T-helper 2 cell (primary cell): ENCODE data around the gene ARFGEF3.
"Not testable (repeated sequence)": the region's sequence is repeated elsewhere in the genome, so short reads cannot be mapped to it uniquely, and the experiment has no call there.

Source experiments
- DNase-seq, 5 experiments: peaks; one replicate each; pipeline versions ENCODE4 v3.0.0 to v3.0.0-alpha.2; 2012 to 2022

Gene ARFGEF3

DNA sequence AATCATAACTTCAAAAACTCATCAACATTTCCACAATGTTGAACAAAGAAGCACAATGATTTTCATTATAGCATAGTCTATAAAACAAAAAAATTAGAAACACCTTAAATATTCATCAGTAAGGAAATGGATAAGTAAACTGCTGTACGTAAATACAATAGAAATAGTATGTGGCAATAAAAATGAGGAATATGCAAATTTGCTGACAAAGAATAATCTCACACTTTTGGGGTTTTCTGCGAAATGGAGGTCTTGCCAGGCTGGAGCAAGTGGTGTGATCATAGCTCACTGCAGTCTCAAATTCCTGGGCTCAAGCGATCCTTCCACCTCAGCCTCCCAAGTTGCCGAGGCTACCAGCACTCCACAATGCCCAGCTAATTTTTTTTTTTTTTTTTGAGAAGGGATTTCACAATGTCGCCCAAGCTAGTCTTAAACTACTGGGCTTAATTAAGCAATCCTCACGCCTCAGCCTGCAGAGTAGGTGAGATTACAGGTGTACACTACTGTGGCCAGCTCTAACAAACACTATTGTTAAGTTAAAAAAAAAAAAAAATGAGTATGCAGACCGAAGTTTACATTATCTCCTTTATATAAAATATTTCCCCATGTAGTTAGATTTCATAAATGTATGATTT is 157.1 kb downstream of the ARFGEF3 start:
- no peak for DNase-seq

DNA sequence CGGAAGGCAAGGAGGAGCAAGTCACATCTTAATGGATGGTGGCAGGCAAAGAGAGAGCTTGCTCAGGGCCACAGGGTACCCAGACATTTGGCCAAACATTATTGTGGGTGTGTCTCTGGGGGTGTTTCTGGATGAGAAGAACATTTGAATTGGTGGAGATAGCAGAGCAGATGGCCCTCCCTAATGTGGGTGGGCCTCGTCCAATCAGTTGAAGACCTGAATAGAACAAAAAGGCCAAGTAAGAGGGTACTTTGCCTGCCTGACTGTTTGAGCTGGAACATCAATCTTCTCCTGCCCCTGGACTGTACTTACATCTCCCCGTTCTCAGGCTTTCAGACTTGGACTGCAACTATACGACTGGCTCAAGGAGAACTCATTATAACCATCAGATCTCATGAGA is 160.2 kb downstream of the ARFGEF3 start:
- no peak for DNase-seq

DNA sequence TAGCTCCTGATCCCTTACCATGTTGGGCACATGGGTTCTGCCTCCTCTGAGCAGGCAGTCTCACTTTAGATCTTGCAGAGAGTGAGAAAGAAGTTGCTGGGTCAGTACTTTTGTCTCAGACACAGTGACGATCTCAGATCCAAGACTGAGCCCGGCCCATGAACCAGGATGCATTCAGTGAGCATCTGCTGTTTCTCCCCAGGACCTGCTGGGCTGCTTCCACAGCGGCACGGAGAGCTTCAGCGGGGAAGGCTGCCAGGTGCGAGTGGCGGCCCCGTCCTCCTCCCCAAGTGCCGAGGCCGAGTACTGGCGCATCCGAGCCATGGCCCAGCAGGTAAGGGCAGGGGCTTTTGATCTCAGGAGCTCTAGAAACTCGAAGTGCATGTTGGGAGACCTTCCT is 162.1 kb downstream of the ARFGEF3 start:
- DNase-seq: no peak

DNA sequence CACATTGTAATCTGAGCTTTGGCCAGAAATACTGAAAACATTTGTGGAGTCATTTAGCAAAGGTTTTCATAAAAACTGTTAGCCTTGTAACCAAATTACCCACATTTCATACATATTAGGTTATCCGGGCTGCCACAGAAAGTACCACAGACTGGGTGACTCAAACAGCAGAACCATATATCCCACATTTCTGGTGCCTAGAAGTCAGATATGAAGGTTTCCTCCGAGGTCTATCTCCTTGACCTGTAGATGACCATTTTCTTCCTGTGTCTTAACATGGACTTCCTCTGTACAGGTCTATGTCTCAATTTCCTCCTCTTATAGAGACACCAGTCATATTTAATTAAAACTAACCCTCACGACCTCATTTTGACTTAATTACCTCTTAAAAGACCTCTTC is 166.5 kb downstream of the ARFGEF3 start:
- DNase-seq: peak in 1 of 5 experiments; percentile 10

DNA sequence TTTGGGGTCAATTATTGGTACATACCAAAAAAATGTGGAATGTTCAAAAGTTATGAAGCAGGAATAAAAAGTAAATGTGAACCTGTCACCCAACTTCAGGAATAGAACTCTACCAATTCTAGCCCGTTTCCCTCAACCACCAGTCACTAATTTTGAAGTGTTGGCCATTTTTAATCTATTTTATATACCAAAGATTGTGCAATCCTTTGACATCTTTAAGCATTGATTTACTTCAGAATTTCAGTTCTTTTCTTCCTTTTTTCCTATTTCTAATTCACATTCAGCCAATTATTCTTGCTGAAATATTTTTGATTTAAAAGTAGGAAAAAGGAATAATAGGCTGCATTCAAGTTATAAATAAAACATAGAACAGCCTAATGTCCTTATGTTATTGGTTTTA is 169.0 kb downstream of the ARFGEF3 start:
- no peak for DNase-seq

DNA sequence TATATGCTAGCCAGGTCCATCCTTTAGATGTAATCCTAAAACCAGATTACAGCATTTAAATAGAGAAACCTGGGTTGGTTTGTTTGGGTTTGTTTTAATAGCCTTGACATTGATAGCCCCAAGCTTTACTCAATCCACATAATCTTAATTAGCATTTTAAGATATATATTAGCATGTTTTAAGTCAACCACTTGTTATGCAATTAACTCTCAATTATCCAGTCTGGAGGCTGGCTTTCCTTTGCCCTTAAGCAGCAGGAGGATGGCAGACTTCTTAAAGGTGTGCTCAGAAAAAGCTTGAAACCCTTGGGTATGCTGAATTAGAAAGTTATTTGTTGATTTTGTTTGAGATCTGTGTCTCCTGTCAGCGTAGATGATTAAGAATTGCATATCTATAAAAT is 169.7 kb downstream of the ARFGEF3 start:
- no peak for DNase-seq

DNA sequence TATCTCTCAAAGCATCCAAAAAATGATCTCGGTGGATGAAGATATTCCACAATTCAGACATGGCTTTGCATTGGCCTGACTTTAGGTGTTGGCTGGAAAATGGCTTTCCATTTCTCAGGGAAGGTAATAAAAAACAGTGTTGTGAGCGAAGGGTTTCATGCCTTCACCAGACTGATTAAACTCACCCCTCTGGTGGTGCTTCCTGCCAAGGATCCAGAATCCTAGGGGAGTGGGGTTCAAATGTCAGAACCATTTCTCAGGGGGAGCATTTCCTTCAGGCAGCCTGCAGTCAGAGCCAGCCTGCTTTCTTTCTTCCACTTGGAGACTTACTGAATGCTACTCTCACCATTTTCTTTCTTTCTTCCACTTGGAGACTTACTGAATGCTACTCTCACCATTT is 170.2 kb downstream of the ARFGEF3 start:
- DNase-seq: no peak

DNA sequence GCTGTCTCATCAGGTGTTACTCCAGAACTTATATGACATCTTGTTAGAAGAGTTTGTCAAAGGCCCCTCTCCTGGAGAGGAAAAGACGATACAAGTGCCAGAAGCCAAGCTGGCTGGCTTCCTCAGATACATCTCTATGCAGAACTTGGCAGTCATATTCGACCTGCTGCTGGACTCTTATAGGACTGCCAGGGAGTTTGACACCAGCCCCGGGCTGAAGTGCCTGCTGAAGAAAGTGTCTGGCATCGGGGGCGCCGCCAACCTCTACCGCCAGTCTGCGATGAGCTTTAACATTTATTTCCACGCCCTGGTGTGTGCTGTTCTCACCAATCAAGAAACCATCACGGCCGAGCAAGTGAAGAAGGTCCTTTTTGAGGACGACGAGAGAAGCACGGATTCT is 172.3 kb downstream of the ARFGEF3 start:
- no peak for DNase-seq

DNA sequence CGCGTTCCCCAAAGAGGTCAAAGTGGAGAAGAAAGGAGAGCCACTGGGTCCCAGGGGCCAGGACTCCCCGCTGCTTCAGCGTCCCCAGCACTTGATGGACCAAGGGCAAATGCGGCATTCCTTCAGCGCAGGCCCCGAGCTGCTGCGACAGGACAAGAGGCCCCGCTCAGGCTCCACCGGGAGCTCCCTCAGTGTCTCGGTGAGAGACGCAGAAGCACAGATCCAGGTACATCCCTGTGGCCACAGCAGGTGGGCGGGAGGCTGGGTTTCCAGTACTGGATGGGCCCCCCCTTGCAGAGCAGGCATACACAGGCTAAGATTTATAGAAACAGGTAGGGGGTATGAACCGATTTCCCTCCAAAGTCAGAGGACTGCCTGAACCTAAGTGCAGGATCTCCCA is 173.2 kb downstream of the ARFGEF3 start:
- no peak for DNase-seq

DNA sequence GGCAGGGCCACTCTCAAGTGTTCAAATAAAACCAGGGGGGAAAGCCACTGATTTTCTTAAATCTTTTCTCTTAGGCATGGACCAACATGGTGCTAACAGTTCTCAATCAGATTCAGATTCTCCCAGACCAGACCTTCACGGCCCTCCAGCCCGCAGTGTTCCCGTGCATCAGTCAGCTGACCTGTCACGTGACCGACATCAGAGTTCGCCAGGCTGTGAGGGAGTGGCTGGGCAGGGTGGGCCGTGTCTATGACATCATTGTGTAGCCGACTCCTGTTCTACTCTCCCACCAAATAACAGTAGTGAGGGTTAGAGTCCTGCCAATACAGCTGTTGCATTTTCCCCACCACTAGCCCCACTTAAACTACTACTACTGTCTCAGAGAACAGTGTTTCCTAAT is 174.5 kb downstream of the ARFGEF3 start:
- DNase-seq: no peak

DNA sequence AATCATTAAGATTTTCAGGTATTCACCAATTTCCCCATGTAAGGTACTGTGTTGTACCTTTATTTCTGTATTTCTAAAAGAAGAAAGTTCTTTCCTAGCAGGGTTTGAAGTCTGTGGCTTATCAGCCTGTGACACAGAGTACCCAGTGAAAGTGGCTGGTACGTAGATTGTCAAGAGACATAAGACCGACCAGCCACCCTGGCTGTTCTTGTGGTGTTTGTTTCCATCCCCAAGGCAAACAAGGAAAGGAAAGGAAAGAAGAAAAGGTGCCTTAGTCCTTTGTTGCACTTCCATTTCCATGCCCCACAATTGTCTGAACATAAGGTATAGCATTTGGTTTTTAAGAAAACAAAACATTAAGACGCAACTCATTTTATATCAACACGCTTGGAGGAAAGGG is 175.3 kb downstream of the ARFGEF3 start:
- DNase-seq: no peak

DNA sequence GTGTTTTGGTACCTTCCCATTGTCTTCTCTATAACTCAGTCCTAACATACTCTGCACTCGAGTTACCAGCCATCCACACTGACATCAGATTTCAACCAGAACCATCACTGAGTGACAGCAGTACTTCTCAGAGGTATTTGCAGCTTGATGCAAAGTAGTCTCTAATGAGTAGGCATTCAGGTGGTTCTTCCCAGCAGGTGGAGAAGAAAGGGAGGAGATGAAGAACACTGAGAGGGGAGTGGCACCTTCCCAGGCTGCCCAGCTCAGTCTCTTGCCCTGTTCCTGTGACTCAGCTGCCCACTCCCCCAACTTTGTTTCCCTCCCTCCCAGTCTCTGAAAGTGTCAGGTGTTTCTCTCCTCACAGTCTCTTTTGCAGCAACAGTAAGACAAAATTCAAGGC is 177.3 kb downstream of the ARFGEF3 start:
- no peak for DNase-seq

DNA sequence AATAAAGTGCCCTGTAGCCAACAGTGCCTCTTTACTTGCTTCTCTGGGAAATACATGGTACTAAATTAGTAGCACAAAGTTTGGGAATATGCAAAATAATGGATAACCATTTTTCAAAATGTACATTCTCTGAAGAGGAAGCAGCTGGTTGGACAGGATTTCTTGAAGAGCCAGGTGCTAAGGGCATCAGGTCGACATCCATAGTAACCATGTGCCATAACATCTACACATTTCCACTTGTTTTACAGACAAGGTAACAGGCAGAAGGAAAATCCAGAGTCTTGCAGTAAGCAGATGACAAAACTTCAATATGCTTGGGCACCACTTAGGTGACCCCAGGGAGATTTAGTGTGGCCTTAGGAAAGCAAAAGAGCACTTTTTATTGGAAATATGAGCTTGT is 179.4 kb downstream of the ARFGEF3 start:
- no peak for DNase-seq

DNA sequence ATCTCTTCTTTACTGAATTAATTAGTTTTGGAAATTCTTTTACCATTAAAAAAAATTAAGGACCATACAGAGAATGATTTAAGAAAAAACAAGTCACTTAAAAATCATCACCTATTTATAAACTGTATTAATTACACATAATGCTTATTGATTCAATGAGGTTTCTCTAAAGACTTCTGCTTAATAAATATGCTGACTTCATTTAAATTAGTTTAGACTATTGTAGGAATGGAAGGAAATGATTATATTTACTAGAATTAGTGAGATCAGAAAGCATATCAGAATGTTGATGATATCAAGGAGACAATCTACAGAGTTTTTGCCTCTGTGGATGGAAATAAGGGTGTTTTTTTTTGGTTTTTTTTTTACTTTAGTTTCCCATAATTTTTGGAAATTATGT is 181.4 kb downstream of the ARFGEF3 start:
- no peak for DNase-seq

DNA sequence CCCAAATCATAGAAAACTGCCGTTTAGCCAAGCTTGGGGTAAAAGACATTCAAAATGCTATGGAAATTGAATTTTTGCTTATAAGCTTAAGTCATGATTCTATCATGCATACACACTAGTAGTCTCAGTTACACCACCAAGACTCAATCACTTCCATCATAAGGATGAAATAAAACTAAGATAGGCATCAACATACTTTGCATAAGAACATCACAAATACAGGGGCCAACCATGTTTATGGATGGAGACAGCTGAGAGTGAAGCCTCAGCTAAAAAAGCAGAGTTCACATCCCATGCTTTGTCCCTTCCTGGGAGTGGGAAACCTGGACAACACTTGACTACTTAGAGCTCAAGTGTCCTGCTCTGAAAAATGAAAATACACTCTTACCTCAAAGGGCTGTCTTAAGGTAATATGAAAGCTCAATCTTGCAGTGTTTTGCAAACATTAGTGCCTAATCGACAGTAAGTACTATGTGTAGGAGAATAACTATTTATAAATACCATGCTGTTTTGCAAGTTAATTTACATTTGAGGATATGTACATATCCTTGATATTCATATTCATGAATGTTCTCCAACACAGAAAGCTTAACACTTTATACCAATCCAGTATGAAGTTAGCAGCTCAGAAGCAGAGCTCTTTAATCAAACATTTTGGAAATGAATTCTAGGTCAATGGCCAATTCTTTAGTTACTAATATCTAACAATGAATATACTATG is 184.0 kb downstream of the ARFGEF3 start:
- no peak for DNase-seq

DNA sequence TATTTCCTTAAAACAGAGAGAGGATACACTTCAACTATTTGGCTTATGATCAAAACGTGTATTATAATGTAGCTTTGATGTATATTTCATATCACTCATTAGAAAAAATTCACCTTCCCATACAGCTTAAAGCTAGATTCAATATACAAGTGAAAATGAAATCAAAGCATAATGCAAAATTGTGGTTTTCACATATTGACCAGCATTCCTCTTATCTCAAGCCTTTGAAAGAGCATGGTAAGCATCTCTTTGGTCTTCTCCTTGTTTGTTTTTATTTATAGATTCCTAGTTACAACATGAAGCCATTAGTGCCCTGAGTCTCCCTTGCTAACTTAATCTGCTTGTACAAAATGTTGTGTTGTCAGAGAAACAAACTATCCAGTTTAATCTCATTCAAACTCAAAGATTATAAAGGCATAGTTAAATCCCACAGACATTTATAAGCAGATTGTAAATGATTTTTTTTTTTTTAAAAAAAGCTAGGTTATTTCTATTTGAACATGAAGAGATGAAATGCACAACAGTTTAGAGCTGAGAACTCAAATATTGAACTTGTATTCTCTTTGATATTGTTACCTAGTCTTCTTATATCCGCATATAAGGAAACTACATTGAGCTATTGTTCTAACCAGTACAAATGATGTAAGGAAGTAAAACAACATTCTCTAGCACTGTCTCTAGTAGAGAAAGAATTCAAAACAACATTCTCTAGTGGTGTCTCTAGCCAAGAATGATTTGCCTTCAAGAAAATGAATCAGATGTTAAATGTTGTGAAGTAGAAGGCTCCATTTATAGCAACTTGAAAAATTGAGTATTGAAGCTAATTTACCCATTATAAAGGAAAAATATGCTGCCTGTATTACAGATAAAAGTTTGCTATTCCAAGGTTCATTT is 184.8 kb downstream of the ARFGEF3 start:
- no peak for DNase-seq

DNA sequence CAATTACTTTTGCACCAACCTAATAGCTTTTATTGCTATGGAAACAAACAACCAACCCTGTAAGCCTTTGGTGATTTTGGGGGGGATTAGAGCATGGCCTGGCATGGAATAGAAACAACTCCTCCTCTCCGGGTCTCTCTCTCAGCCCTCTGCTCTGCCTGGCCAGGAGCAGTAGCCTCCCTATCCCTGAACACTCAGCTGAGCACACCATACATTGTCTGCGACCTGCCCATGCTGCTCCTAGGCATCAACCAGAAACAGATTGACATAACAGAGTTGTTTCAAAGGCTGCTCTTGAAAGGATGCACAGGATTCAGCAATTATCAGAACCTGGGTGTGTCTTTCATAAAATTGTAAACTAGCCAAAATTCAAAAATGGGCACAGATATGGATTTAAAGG is 186.1 kb downstream of the ARFGEF3 start:
- DNase-seq: no peak

DNA sequence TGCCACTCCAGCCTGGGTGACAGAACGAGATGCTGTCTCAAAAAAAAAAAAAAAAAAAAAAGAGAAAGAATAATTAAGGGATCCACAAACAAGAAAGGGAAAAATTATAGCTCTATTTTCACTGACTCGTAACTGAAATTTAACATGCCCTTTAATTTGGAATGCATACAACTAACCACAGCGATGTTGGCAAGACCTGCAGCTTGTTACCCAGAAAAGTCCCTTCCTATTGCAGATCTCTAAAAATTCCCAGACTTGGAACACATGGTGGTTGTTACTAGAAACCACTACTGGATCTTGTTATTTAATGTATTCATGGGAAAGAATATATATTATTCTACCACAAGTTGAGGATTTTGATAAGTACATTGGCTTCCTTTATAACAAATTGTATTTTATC is 188.2 kb downstream of the ARFGEF3 start:
- no peak for DNase-seq

DNA sequence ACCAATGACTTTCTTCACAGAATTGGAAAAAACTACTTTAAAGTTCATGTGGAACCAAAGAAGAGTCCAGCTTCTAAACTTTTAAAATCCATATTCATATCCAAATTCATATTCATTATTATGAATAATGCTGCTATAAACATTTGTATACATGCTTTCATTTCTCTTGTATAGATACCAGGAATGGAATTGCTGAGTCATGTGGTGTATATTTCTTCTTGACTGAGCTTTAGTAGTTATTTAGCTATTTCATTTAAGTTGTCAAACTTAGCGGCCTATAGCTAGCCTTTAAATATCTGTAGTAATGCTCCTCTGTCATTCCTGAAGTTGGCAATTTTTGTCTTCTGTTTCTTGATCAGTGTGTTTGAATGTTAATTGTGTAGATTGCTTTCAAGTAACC is 196.2 kb downstream of the ARFGEF3 start:
- no peak for DNase-seq

DNA sequence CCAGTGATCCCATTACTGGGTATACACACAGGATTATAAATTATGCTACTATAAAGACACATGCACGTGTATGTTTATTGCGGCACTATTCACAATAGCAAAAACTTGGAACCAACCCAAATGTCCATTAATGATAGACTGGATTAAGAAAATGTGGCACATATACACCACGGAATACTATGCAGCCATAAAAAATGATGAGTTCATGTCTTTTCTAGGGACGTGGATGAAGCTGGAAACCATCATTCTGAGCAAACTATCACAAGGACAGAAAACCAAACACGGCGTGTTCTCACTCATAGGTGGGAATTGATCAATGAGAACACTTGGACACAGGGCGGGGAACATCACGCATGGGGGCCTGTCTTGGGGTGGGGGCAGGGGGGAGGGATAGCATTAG is 206.9 kb downstream of the ARFGEF3 start:
- DNase-seq: not testable (repeated sequence)

DNA sequence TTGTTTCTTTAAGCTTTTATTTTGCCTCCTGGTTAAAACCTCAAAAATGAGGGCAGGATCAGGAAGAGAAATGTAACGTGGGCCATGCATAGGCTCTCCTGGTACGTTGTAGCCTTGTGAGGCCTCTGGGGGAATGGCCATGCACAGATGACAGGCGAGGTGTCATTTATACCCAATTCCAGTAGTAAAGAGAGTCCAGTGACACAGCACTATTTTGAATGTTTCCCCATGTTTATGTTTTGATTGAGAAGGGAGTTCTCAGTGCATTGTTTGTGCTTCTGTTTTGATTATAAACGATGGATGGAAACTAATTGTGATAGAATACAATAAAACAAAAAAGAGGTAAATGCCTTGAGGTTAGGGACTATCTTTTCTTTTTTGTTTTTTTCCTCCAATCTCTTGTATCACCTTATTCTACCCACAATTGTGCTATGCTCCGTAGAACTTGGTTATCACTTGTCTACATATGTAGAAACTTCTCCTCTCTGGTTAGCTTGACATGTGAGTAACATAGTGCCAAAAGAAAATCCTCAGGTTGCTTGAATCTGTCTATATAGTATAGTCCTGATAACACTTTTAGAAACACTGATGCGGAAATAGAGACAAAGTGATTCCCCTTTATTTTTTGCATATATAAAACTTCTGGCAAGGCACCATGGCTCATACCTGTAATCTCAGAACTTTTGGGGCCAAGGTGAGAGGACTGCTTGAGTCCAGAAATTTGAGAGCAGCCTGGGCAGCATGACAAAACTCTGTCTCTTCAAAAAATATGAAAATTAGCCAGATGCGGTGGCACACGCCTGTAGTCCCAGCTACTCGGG is 209.1 kb downstream of the ARFGEF3 start:
- DNase-seq: no peak

DNA sequence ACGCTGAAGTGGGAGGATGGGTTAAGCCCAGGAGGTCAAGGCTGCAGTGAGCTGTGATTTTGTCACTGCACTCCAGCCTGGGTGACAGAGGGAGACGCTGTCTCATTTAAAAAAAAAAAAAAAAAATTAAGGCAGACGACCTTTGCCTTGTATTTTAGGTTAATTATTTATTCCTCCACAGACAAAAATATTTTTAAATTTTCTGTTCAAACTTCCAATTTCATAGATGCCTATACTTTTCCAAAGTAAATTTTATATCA is 209.6 kb downstream of the ARFGEF3 start:
- no peak for DNase-seq

DNA sequence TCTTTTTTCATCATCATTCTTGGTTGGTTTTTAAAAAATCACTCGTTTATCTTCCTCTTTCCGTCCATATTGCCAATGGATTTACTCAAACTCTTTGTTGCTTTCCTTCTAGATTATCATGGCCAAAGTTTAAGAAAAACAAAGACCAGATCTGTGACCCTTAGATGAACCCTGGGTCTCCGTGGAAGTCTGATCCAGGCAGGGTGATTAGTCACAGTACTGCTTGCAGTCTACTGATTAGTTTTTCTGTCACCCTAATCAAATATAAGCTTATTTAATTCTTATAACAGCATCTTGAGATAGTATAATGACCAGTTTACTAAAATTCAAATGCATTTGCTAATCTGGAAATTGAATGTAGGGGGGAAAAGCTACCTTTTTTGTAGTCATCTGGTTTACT is 210.0 kb downstream of the ARFGEF3 start:
- no peak for DNase-seq
